ENCODE results near the gene WDR54. TPM values are rescaled to one million over a fixed set of nuclear protein-coding genes. Genes with fewer than 3 reads are reported as not detected.

WDR54 gene
- total RNA-seq, 1 experiment from 2014 or later: 53.0 TPM

DNA sequence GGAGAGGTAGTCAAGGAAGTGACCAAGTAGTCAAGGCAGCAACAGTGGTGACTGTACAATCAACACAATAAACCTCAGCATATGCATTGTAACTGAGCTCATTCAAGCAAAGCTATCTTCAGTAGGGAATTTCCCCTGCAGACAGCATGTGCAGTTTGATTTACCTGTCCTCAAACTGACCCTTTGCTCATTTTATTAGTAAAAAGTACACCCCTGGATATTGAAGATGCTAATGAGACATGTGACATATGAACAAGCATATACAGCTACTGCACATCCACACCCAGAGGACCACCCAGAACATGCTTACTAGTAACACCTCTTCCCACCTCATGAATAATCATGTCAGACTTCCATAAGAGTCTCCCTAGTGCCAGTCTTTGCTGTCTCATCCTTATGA, 15.5 kb upstream of the WDR54 start:
- no peak overlapping the region for H2AFZ ChIP-seq
- no TSS peak for BruUV-seq (replicated peaks)
- no peaks in the 10 kb centered on the region for H3K27me3 ChIP-seq (ENCODE audit: insufficient read depth, low read depth)
- intact Hi-C loops (cut with micrococcal nuclease; ENCODE audit: unreplicated experiment): no loop called here
- H3K27ac ChIP-seq: no peak overlapping the region
- H3K4me1 ChIP-seq (replicated peaks; ENCODE audit: insufficient read depth): peaks cover 11% of the 10 kb centered on the region
- H3K4me3 ChIP-seq: no peak overlapping the region
- CTCF ChIA-PET: interaction anchor here (0.6 kb wide), 1 partner anchor 178 kb away, joined by 4 read pairs; no protein-coding TSS in a partner anchor
- H3K9me2 ChIP-seq (ENCODE audit: insufficient read depth): no peaks in the 10 kb centered on the region
- no peak overlapping the region for H3K4me2 ChIP-seq
- TF ChIP-seq EZH2 (IDR thresholded peaks at IDR 0.05; ENCODE audit: low read depth): no peak
- no peak for TF ChIP-seq CTCF (conservative IDR thresholded peaks at IDR 0.05)
- POLR2A ChIA-PET (ENCODE audit: unreplicated experiment): no interaction called here
- 0 out of 2 replicates have a peak, but pooled peaks cover 4% of the 10 kb centered on the region for H3F3A ChIP-seq (ENCODE audit: insufficient read depth, low read depth)
- no peaks in the 10 kb centered on the region for H4K20me1 ChIP-seq (ENCODE audit: insufficient read depth)
- no peak for DNase-seq
- no peaks in the 10 kb centered on the region for H3K36me3 ChIP-seq (ENCODE audit: low read depth)
- no peaks in the 10 kb centered on the region for H3K9me3 ChIP-seq (ENCODE audit: insufficient read depth, low read depth)
- no peaks in the 10 kb centered on the region for H3K79me2 ChIP-seq (ENCODE audit: low read depth)

GRCh38 chr2:74407682-74408081, 13.8 kb upstream of the WDR54 start:
- BruUV-seq (replicated peaks): no TSS peak
- DNase-seq: no peak
- Histone ChIP-seq H3K4me2 (no peak overlapping the region), H3K36me3 (ENCODE audit: low read depth) (no peaks in the 10 kb centered on the region), H3K4me3 (no peak overlapping the region), H3F3A (ENCODE audit: insufficient read depth, low read depth) (0 out of 2 replicates have a peak, but pooled peaks cover 4% of the 10 kb centered on the region), H4K20me1 (ENCODE audit: insufficient read depth) (no peaks in the 10 kb centered on the region), H3K9me3 (ENCODE audit: insufficient read depth, low read depth) (no peaks in the 10 kb centered on the region), H3K4me1 (replicated peaks; ENCODE audit: insufficient read depth) (peaks cover 11% of the 10 kb centered on the region), H3K27me3 (ENCODE audit: insufficient read depth, low read depth) (no peaks in the 10 kb centered on the region), H3K9me2 (ENCODE audit: insufficient read depth) (no peaks in the 10 kb centered on the region), H2AFZ (no peak overlapping the region), H3K27ac (no peak overlapping the region), H3K79me2 (ENCODE audit: low read depth) (no peaks in the 10 kb centered on the region)
- intact Hi-C loops (cut with micrococcal nuclease; ENCODE audit: unreplicated experiment): no loop called here
- CTCF ChIA-PET: no interaction called here
- POLR2A ChIA-PET (ENCODE audit: unreplicated experiment): no interaction called here
- TF ChIP-seq CTCF (conservative IDR thresholded peaks at IDR 0.05) (no peak), EZH2 (IDR thresholded peaks at IDR 0.05; ENCODE audit: low read depth) (no peak)

DNA sequence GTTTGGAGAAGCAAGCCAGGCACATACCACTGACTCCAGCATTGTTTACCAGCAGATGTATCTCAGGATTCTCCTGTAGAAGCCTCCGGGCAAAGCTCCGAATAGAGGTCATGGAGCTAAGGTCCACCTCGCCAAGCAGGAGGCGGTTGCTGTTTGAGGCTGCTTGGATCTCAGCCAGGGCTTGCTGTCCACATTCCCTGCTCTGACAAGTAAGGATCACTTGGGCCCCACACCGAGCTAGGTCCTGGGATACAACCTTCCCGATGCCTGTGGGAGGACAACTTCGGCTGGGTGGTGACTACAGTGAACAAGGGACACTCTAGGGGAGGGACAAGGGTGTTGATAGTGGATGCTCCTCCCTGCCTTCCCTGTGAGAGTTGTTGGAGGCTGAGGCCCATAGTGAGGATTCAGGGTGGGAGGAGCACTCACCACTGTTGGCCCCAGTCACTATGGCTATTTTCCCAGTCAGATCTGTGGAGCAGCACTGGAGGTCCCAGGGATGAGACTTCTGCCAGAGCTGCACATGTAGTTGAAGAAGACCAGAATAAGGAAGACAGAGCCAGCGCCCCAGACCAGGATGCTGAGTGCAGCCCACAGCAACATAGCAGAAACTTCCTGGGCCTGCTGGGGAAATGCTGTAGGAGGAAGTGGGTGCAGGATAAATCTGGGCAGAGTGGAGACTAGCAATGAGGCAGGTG, 8.4 kb upstream of the WDR54 start:
- no peaks in the 10 kb centered on the region for H3K79me2 ChIP-seq (ENCODE audit: low read depth)
- no peak overlapping the region for H2AFZ ChIP-seq
- H3K36me3 ChIP-seq (ENCODE audit: low read depth): no peaks in the 10 kb centered on the region
- CTCF ChIA-PET: no interaction called here
- BruUV-seq (replicated peaks): no TSS peak
- no peak overlapping the region for H3K4me2 ChIP-seq
- H3K27me3 ChIP-seq (ENCODE audit: insufficient read depth, low read depth): no peaks in the 10 kb centered on the region
- intact Hi-C loops (cut with micrococcal nuclease; ENCODE audit: unreplicated experiment): no loop called here
- no peaks in the 10 kb centered on the region for H3F3A ChIP-seq (ENCODE audit: insufficient read depth, low read depth)
- no peaks in the 10 kb centered on the region for H3K9me2 ChIP-seq (ENCODE audit: insufficient read depth)
- H3K9me3 ChIP-seq (ENCODE audit: insufficient read depth, low read depth): no peaks in the 10 kb centered on the region
- no peaks in the 10 kb centered on the region for H3K4me1 ChIP-seq (replicated peaks; ENCODE audit: insufficient read depth)
- no peak overlapping the region for H3K4me3 ChIP-seq
- no peak overlapping the region for H3K27ac ChIP-seq
- no peak for DNase-seq
- POLR2A ChIA-PET (ENCODE audit: unreplicated experiment): no interaction called here
- TF ChIP-seq CTCF (conservative IDR thresholded peaks at IDR 0.05) (no peak), EZH2 (IDR thresholded peaks at IDR 0.05; ENCODE audit: low read depth) (no peak)
- H4K20me1 ChIP-seq (ENCODE audit: insufficient read depth): no peaks in the 10 kb centered on the region

Measured in PC-9 (cell line).